ENCODE measurements around the gene DUSP8.

DUSP8 gene

DNA sequence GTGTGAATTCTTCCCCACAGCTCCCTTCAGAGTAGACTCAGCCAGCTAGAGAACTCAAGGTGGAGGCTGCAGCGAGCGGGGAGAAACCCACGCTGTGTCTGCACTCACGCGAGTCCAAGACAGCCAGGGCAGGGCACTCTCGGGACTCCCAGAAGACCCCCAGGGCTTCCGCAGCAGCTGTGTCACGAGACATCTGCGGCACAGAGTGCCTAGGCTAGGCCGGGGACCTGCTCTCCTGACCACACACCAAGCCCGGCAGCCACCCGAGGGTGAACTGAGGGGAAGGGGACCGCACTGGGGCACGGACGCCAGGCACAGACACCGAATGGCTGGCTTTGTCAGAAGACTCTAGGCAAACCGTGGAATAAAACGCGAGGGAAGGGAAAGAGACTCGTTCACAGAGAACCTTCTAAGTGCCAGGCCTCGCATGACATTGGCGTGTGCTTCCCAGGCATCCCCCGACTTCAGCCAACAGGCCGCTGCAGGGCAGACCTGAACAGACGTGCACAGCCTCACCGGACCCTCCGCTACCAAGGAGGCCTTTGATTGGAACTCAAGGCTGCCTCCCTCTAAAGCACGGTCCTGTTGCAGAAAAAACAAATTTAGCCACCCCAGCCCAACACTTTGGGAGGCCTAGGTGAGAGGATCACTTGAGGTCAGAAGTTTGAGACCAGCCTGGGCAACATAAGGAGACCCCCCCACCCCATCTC lies 67.3 kb downstream of the DUSP8 start:
- Histone ChIP-seq H3K27me3 (ENCODE audit: insufficient read depth, poor library complexity, severe bottlenecking) (no peaks in the 10 kb centered on the region), H3K4me3 (replicated peaks; ENCODE audit: insufficient read depth, low read length) (no peak overlapping the region), H3K27ac (replicated peaks) (no peak overlapping the region)
- DNase-seq (ENCODE audit: low read depth in 1 of 2, low spot score in 1 of 2), result no peak
- TF ChIP-seq, protein P1, sequence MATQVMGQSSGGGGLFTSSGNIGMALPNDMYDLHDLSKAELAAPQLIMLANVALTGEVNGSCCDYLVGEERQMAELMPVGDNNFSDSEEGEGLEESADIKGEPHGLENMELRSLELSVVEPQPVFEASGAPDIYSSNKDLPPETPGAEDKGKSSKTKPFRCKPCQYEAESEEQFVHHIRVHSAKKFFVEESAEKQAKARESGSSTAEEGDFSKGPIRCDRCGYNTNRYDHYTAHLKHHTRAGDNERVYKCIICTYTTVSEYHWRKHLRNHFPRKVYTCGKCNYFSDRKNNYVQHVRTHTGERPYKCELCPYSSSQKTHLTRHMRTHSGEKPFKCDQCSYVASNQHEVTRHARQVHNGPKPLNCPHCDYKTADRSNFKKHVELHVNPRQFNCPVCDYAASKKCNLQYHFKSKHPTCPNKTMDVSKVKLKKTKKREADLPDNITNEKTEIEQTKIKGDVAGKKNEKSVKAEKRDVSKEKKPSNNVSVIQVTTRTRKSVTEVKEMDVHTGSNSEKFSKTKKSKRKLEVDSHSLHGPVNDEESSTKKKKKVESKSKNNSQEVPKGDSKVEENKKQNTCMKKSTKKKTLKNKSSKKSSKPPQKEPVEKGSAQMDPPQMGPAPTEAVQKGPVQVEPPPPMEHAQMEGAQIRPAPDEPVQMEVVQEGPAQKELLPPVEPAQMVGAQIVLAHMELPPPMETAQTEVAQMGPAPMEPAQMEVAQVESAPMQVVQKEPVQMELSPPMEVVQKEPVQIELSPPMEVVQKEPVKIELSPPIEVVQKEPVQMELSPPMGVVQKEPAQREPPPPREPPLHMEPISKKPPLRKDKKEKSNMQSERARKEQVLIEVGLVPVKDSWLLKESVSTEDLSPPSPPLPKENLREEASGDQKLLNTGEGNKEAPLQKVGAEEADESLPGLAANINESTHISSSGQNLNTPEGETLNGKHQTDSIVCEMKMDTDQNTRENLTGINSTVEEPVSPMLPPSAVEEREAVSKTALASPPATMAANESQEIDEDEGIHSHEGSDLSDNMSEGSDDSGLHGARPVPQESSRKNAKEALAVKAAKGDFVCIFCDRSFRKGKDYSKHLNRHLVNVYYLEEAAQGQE (IDR thresholded peaks at IDR 0.05; ENCODE audit: insufficient replicate concordance, low read depth), result no peak
- no peak for TF ChIP-seq SPI1 (IDR thresholded peaks at IDR 0.05; ENCODE audit: borderline replicate concordance, low read depth)
- TF ChIP-seq, protein P2, sequence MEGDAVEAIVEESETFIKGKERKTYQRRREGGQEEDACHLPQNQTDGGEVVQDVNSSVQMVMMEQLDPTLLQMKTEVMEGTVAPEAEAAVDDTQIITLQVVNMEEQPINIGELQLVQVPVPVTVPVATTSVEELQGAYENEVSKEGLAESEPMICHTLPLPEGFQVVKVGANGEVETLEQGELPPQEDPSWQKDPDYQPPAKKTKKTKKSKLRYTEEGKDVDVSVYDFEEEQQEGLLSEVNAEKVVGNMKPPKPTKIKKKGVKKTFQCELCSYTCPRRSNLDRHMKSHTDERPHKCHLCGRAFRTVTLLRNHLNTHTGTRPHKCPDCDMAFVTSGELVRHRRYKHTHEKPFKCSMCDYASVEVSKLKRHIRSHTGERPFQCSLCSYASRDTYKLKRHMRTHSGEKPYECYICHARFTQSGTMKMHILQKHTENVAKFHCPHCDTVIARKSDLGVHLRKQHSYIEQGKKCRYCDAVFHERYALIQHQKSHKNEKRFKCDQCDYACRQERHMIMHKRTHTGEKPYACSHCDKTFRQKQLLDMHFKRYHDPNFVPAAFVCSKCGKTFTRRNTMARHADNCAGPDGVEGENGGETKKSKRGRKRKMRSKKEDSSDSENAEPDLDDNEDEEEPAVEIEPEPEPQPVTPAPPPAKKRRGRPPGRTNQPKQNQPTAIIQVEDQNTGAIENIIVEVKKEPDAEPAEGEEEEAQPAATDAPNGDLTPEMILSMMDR (IDR thresholded peaks at IDR 0.05; ENCODE audit: insufficient read depth, low read length), result no peak
- TF ChIP-seq GABPA (IDR thresholded peaks at IDR 0.05; ENCODE audit: low read depth), result no peak
- TF ChIP-seq POLR2AphosphoS5 (IDR thresholded peaks at IDR 0.05; ENCODE audit: low read depth), result no peak

DNA sequence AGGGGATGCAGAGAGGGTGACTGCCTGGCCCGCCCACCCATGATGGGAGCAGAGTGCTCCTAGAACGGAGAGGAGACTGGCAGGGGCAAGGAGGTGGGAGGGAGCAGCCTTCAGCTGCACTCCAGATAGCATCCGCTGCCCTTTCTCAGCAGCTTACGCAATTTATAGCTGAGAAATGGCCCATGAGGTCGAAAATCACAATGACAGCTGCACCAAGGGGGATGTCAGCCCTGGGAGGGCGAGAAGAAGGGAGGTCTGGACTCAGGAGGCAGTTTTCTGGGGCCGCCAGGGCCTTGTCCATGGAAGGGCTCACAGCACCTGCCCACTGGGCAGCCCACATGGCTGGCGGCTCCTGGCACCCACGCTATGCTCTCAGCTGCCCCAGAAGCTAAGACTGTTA lies 67.9 kb downstream of the DUSP8 start:
- Histone ChIP-seq H3K27me3 (ENCODE audit: insufficient read depth, poor library complexity, severe bottlenecking) (no peaks in the 10 kb centered on the region), H3K27ac (replicated peaks) (no peak overlapping the region), H3K4me3 (replicated peaks; ENCODE audit: insufficient read depth, low read length) (no peak overlapping the region)
- no peak for DNase-seq (ENCODE audit: low read depth in 1 of 2, low spot score in 1 of 2)
- TF ChIP-seq SPI1 (IDR thresholded peaks at IDR 0.05; ENCODE audit: borderline replicate concordance, low read depth) (no peak), POLR2AphosphoS5 (IDR thresholded peaks at IDR 0.05; ENCODE audit: low read depth) (no peak), GABPA (IDR thresholded peaks at IDR 0.05; ENCODE audit: low read depth) (no peak)
- TF ChIP-seq, protein P1 (IDR thresholded peaks at IDR 0.05; ENCODE audit: insufficient replicate concordance, low read depth), result no peak
- TF ChIP-seq, protein P2 (IDR thresholded peaks at IDR 0.05; ENCODE audit: insufficient read depth, low read length), result no peak
